H9 (cell line): ENCODE data around the gene RABL3. TPM values are rescaled to one million over a fixed set of nuclear protein-coding genes. Genes with fewer than 3 reads are reported as not detected.

Source experiments
- DNase-seq: peaks from one replicate; pipeline ENCODE4 v3.0.0-alpha.2; 2017
- H2AFZ ChIP-seq: one replicate; pipeline ENCODE4 v1.6.1; 2013; ENCODE audit warnings: mild to moderate bottlenecking, low read length, control low read depth, moderate library complexity
- H2AK5ac ChIP-seq: 2 replicates; pipeline ENCODE4 v1.6.1; 2013; ENCODE audit warnings: low read length, control low read depth, mixed read lengths; ENCODE audit not compliant: insufficient read length
- H2BK120ac ChIP-seq: one replicate; pipeline ENCODE4 v1.6.1; 2013; ENCODE audit warnings: low read depth, mild to moderate bottlenecking, low read length, control low read depth, inconsistent platforms; ENCODE audit not compliant: poor library complexity, severe bottlenecking
- H2BK12ac ChIP-seq: 2 replicates; pipeline ENCODE4 v1.6.1; 2013; ENCODE audit warnings: low read length, control low read depth, mixed read lengths, low read depth; ENCODE audit not compliant: insufficient read length
- H2BK15ac ChIP-seq: 2 replicates; pipeline ENCODE4 v1.6.1; 2013; ENCODE audit warnings: low read depth, low read length, control low read depth
- H2BK20ac ChIP-seq: one replicate; pipeline ENCODE4 v1.6.1; 2013; ENCODE audit warnings: low read depth, mild to moderate bottlenecking, low read length, control low read depth, inconsistent platforms; ENCODE audit not compliant: poor library complexity, severe bottlenecking
- H2BK5ac ChIP-seq: 2 replicates; pipeline ENCODE4 v1.6.1; 2013; ENCODE audit warnings: low read length, control low read depth, mixed read lengths; ENCODE audit not compliant: insufficient read length
- H3K14ac ChIP-seq: 2 replicates; pipeline ENCODE4 v1.6.1; 2013; ENCODE audit warnings: low read length, control low read depth; ENCODE audit not compliant: insufficient read depth
- H3K18ac ChIP-seq: 2 replicates; pipeline ENCODE4 v1.6.1; 2013; ENCODE audit warnings: low read depth, mild to moderate bottlenecking, mixed read lengths, low read length, control low read depth; ENCODE audit not compliant: insufficient read length
- H3K23ac ChIP-seq: 2 replicates; pipeline ENCODE4 v1.6.1; 2013; ENCODE audit warnings: low read length, control low read depth, mixed read lengths, low read depth; ENCODE audit not compliant: insufficient read length
- H3K23me2 ChIP-seq: 2 replicates; pipeline ENCODE4 v1.6.1; 2013; ENCODE audit warnings: low read depth, mild to moderate bottlenecking, mixed read lengths, low read length, control low read depth; ENCODE audit not compliant: insufficient read length, poor library complexity, severe bottlenecking
- H3K27ac ChIP-seq: 2 replicates; pipeline ENCODE4 v1.5.1; 2013; ENCODE audit warnings: low read length, control low read depth, mixed read lengths, low read depth; ENCODE audit not compliant: insufficient read length
- H3K27me3 ChIP-seq: 2 replicates; pipeline ENCODE4 v1.6.1; 2013; ENCODE audit warnings: low read length, control low read depth, inconsistent platforms; ENCODE audit not compliant: insufficient read depth
- H3K4ac ChIP-seq: 2 replicates; pipeline ENCODE4 v1.6.1; 2013; ENCODE audit warnings: low read depth, mild to moderate bottlenecking, control low read depth, inconsistent platforms, low read length, moderate library complexity
- H3K4me1 ChIP-seq: 2 replicates; pipeline ENCODE4 v1.6.1; 2013; ENCODE audit warnings: low read length, control low read depth, inconsistent platforms; ENCODE audit not compliant: insufficient read depth
- H3K4me2 ChIP-seq: 2 replicates; pipeline ENCODE4 v1.6.1; 2013; ENCODE audit warnings: low read length, control low read depth, mixed read lengths; ENCODE audit not compliant: insufficient read length, insufficient read depth
- H3K56ac ChIP-seq: 2 replicates; pipeline ENCODE4 v1.6.1; 2013; ENCODE audit warnings: low read depth, mild to moderate bottlenecking, mixed read lengths, low read length, control low read depth; ENCODE audit not compliant: insufficient read length
- H3K79me1 ChIP-seq: 2 replicates; pipeline ENCODE4 v1.6.1; 2013; ENCODE audit warnings: low read depth, mild to moderate bottlenecking, moderate library complexity, low read length, control low read depth, inconsistent platforms; ENCODE audit not compliant: insufficient read depth, poor library complexity, severe bottlenecking
- H3K79me2 ChIP-seq: 2 replicates; pipeline ENCODE4 v1.6.1; 2013; ENCODE audit warnings: low read length, control low read depth, inconsistent platforms; ENCODE audit not compliant: insufficient read depth
- H3K9ac ChIP-seq: 2 replicates; pipeline ENCODE4 v1.6.1; 2013; ENCODE audit warnings: low read length, control low read depth, mixed read lengths; ENCODE audit not compliant: insufficient read length; ENCODE audit errors: extremely low read depth
- H3K9me3 ChIP-seq: one replicate; pipeline ENCODE4 v1.6.1; 2013; ENCODE audit warnings: low read depth, low read length, inconsistent platforms; ENCODE audit not compliant: control insufficient read depth
- H3T11ph ChIP-seq: one replicate; pipeline ENCODE4 v1.6.1; 2013; ENCODE audit warnings: mild to moderate bottlenecking, low read length, control low read depth, inconsistent platforms
- H4K20me1 ChIP-seq: one replicate; pipeline ENCODE4 v1.6.1; 2013; ENCODE audit not compliant: control insufficient read depth, insufficient read length, insufficient read depth
- H4K5ac ChIP-seq: 2 replicates; pipeline ENCODE4 v1.6.1; 2013; ENCODE audit warnings: low read depth, mild to moderate bottlenecking, mixed read lengths, low read length, control low read depth; ENCODE audit not compliant: insufficient read length
- H4K8ac ChIP-seq: replicated peaks from 2 replicates; pipeline ENCODE4 v1.6.1; 2013; ENCODE audit warnings: low read length, control low read depth, mixed read lengths, low read depth; ENCODE audit not compliant: insufficient read length
- H4K91ac ChIP-seq: 2 replicates; pipeline ENCODE4 v1.6.1; 2013; ENCODE audit warnings: low read depth, mild to moderate bottlenecking, moderate library complexity, mixed read lengths, low read length, control low read depth; ENCODE audit not compliant: insufficient read length
- H3K27ac Mint-ChIP-seq, 3 experiments: 2 replicates in 2 of 3; 3 replicates in 1 of 3; pipeline ENCODE4 v1.8.0; 2020 to 2021; ENCODE audit warnings: mixed read lengths in 3 of 3, mild to moderate bottlenecking in 1 of 3, moderate library complexity in 1 of 3
- H3K27me3 Mint-ChIP-seq: 2 replicates; pipeline ENCODE4 v1.8.0; 2021; ENCODE audit warnings: low read depth, mild to moderate bottlenecking, moderate library complexity, mixed read lengths
- H3K36me3 Mint-ChIP-seq, 3 experiments: 2 replicates in 2 of 3; 3 replicates in 1 of 3; pipeline ENCODE4 v1.8.0; 2020 to 2021; ENCODE audit warnings: low read depth in 3 of 3, mixed read lengths in 3 of 3; ENCODE audit not compliant: insufficient read depth in 1 of 3
- H3K4me1 Mint-ChIP-seq, 2 experiments: 2 replicates each; pipeline ENCODE4 v1.8.0; 2020; ENCODE audit warnings: mixed read lengths in 2 of 2
- H3K4me3 Mint-ChIP-seq, 2 experiments: 2 replicates in 1 of 2; 3 replicates in 1 of 2; pipeline ENCODE4 v1.8.0; 2020 to 2021; ENCODE audit warnings: mild to moderate bottlenecking in 2 of 2, mixed read lengths in 2 of 2, moderate library complexity in 1 of 2
- H3K9me3 Mint-ChIP-seq, 2 experiments: 2 replicates in 1 of 2; 3 replicates in 1 of 2; pipeline ENCODE4 v1.8.0; 2020; ENCODE audit warnings: mild to moderate bottlenecking in 2 of 2, mixed read lengths in 2 of 2, moderate library complexity in 1 of 2
- CTCF ChIP-seq: fragments of 200-600 bp; sonication (generic); conservative IDR thresholded peaks from 3 replicates; pipeline ENCODE4 v1.8.0; 2021; ENCODE audit warnings: antibody characterized with exemption, mild to moderate bottlenecking
- WGBS: extraction: QIAGEN DNeasy Blood & Tissue Kit; methylation state at CpG from one replicate; pipeline ENCODE4 v1.1.7; 2013; ENCODE audit warnings: missing lambda C conversion rate, low lambda C conversion rate, mixed read lengths; ENCODE audit not compliant: insufficient read length; ENCODE audit errors: extremely low coverage; 5-methylcytosine and 5-hydroxymethylcytosine counted together
- total RNA-seq: library from RNA; stranded (reverse); gene quantifications from 2 replicates; pipeline ENCODE4 v1.2.1, GENCODE V29; 2021

The RABL3 gene
- total RNA-seq, 1 experiment from 2014 or later: 26.7 TPM

- Histone ChIP-seq H3K23me2 (no peaks in the 10 kb centered on the region), H3K18ac (no peak overlapping the region), H2BK20ac (no peak overlapping the region), H3K79me1 (no peaks in the 10 kb centered on the region), H3K27me3 (no peaks in the 10 kb centered on the region; the same call in 1 of the 2 replicates), H3K9ac (no peak overlapping the region), H3K4me2 (no peak overlapping the region), H3K27ac (no peak overlapping the region), H3T11ph (no peak overlapping the region), H3K79me2 (no peaks in the 10 kb centered on the region), H4K91ac (no peak overlapping the region), H2AFZ (no peak overlapping the region), H2BK12ac (no peak overlapping the region), H3K14ac (no peak overlapping the region), H2BK120ac (no peak overlapping the region), H2AK5ac (no peak overlapping the region), H3K9me3 (no peaks in the 10 kb centered on the region), H3K56ac (no peak overlapping the region), H4K8ac (no peak overlapping the region), H3K4ac (no peak overlapping the region), H3K23ac (no peak overlapping the region), H2BK15ac (no peak overlapping the region), H2BK5ac (no peak overlapping the region), H4K20me1 (no peaks in the 10 kb centered on the region), H4K5ac (no peak overlapping the region), H3K4me1 (no peaks in the 10 kb centered on the region; the same call in 1 of the 2 replicates)
- H3K36me3 Mint-ChIP-seq: peaks cover 0 to 3% (median 0%) of the 10 kb centered on the region in 3 experiments; a peak in 1 of 7 replicates
- H3K27ac Mint-ChIP-seq: no peak overlapping the region
- H3K27me3 Mint-ChIP-seq: no peaks in the 10 kb centered on the region
- no peak for DNase-seq
- peaks cover 0 to 3% of the 10 kb centered on the region in 2 experiments; a peak in 3 of 5 replicates for H3K9me3 Mint-ChIP-seq
- WGBS: no CpG with 5 or more reads among the region's 2 CpGs
- TF ChIP-seq CTCF: no peak
- H3K4me1 Mint-ChIP-seq: peaks cover 46 to 49% of the 10 kb centered on the region in 2 experiments
- H3K4me3 Mint-ChIP-seq: no peak overlapping the region
These were observed 69.2 kb downstream of the RABL3 start for GRCh38 chr3:120673116-120673515.
